ENCODE results near the gene SMAD6. TPM values are rescaled to one million over a fixed set of nuclear protein-coding genes. Genes with fewer than 3 reads are reported as not detected.

Gene SMAD6
- polyA plus RNA-seq, 1 of the 3 experiments (the other 2 are of a cell fraction), result 4.5 TPM

DNA sequence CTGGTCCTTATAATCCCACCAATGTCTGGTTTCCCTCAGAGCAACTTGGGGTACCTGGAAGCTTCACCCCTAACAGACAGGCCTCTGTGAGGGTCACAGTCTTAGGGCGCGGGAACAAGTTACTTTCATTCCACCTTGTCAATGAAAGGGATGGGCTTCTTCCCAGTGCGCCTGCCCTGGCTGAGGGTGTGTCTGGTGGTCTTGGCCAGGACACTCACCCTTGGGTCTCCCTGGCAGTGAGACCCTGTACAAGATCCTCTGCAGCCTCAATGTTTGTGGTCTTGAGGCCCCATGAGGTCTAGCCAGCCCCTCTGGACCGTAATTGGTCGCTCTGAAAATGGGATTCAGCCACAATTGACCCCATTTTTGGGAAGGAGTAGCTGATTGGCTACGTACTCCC lies 40.2 kb downstream of the SMAD6 start:
- Histone ChIP-seq H3K4me1 (ENCODE audit: control insufficient read depth in 1 of 2, insufficient read depth in 2 of 2, low read depth in 1 of 2, low read length in 1 of 2) (peaks cover 3 to 24% of the 10 kb centered on the region in 2 experiments; a peak in 3 of 4 replicates), H3K9me3 (no peaks in the 10 kb centered on the region), H3K9me2 (no peaks in the 10 kb centered on the region), H3K4me3 (ENCODE audit: low read depth in 2 of 2, low read length in 1 of 2) (no peak overlapping the region), H3F3A (replicated peaks; ENCODE audit: insufficient read depth) (peaks cover 14% of the 10 kb centered on the region), H3K4me2 (no peak overlapping the region), H3K9ac (no peak overlapping the region), H4K20me1 (ENCODE audit: insufficient read depth) (peaks cover 85% of the 10 kb centered on the region), H3K36me3 (replicated peaks in 1 of 2; ENCODE audit: control insufficient read depth in 1 of 2, insufficient read depth in 2 of 2, low read length in 1 of 2) (no peaks in the 10 kb centered on the region), H3K27ac (ENCODE audit: low read depth in 2 of 2, low read length in 1 of 2) (no peak overlapping the region), H2AFZ (ENCODE audit: low read depth) (no peak overlapping the region), H3K27me3 (ENCODE audit: insufficient read depth) (no peaks in the 10 kb centered on the region), H3K79me2 (ENCODE audit: insufficient read depth) (peaks cover 100% of the 10 kb centered on the region)
- POLR2A ChIA-PET, result no interaction called here
- 94% methylated on average over 4 of the region's 6 CpGs for WGBS (ENCODE audit: low lambda C conversion rate)
- no peak for DNase-seq
- CTCF ChIA-PET, result interaction anchor here (0.8 to 1.8 kb wide), 6 partner anchors 13 to 123 kb away, joined by 3 to 5 read pairs (median 4); no protein-coding TSS in a partner anchor
- TF ChIP-seq, protein P1, sequence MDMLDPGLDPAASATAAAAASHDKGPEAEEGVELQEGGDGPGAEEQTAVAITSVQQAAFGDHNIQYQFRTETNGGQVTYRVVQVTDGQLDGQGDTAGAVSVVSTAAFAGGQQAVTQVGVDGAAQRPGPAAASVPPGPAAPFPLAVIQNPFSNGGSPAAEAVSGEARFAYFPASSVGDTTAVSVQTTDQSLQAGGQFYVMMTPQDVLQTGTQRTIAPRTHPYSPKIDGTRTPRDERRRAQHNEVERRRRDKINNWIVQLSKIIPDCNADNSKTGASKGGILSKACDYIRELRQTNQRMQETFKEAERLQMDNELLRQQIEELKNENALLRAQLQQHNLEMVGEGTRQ (IDR thresholded peaks at IDR 0.05; ENCODE audit: borderline replicate concordance, low read depth, low read length), result no peak
- TF ChIP-seq, protein P2, sequence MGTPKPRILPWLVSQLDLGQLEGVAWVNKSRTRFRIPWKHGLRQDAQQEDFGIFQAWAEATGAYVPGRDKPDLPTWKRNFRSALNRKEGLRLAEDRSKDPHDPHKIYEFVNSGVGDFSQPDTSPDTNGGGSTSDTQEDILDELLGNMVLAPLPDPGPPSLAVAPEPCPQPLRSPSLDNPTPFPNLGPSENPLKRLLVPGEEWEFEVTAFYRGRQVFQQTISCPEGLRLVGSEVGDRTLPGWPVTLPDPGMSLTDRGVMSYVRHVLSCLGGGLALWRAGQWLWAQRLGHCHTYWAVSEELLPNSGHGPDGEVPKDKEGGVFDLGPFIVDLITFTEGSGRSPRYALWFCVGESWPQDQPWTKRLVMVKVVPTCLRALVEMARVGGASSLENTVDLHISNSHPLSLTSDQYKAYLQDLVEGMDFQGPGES (IDR thresholded peaks at IDR 0.05; ENCODE audit: low read depth, low read length), result no peak
- TF ChIP-seq FOXJ3 (CRISPR knock-in tag; IDR thresholded peaks at IDR 0.05) (no peak), TEAD4 (IDR thresholded peaks at IDR 0.05; ENCODE audit: borderline replicate concordance, insufficient read depth) (no peak), RAD21 (IDR thresholded peaks at IDR 0.05; ENCODE audit: low read length) (no peak), YY1 (IDR thresholded peaks at IDR 0.05; ENCODE audit: low read depth) (no peak), RFX5 (IDR thresholded peaks at IDR 0.05; ENCODE audit: low read length) (no peak), NRF1 (IDR thresholded peaks at IDR 0.05; ENCODE audit: low read depth, low read length) (no peak), FOSL2 (IDR thresholded peaks at IDR 0.05; ENCODE audit: borderline replicate concordance, low read depth) (no peak), TCF12 (IDR thresholded peaks at IDR 0.05) (no peak), MXI1 (IDR thresholded peaks at IDR 0.05; ENCODE audit: low read depth, low read length) (no peak), CHD2 (IDR thresholded peaks at IDR 0.05; ENCODE audit: low read length, partially characterized antibody) (no peak)
- TF ChIP-seq, protein P3, sequence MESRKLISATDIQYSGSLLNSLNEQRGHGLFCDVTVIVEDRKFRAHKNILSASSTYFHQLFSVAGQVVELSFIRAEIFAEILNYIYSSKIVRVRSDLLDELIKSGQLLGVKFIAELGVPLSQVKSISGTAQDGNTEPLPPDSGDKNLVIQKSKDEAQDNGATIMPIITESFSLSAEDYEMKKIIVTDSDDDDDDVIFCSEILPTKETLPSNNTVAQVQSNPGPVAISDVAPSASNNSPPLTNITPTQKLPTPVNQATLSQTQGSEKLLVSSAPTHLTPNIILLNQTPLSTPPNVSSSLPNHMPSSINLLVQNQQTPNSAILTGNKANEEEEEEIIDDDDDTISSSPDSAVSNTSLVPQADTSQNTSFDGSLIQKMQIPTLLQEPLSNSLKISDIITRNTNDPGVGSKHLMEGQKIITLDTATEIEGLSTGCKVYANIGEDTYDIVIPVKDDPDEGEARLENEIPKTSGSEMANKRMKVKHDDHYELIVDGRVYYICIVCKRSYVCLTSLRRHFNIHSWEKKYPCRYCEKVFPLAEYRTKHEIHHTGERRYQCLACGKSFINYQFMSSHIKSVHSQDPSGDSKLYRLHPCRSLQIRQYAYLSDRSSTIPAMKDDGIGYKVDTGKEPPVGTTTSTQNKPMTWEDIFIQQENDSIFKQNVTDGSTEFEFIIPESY (IDR thresholded peaks at IDR 0.05; ENCODE audit: borderline replicate concordance, low read depth), result no peak

DNA sequence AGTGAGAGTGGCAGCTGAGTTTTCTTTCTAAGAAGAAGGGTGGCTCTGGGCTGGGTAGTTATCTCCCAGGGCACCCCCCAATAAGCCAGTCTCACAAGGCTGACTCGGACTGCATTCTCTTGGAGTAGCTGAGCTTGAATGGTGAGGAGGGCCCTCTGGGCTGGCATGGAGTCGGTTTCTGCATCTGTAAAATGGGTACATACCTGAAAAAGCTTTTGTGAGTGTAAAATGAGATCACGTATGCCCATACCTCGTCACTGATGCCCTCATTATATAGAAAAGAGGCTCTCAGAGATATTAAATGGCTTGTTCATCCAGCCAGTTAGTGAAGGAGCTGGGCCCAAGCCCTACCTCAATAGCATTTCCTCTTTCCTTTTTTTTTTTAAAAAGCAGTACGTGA lies 41.2 kb downstream of the SMAD6 start:
- Histone ChIP-seq H3K9me3 (no peaks in the 10 kb centered on the region), H3K27ac (ENCODE audit: low read depth in 2 of 2, low read length in 1 of 2) (no peak overlapping the region), H3F3A (replicated peaks; ENCODE audit: insufficient read depth) (peaks cover 23% of the 10 kb centered on the region), H3K9ac (no peak overlapping the region), H3K79me2 (ENCODE audit: insufficient read depth) (peaks cover 100% of the 10 kb centered on the region), H3K27me3 (ENCODE audit: insufficient read depth) (no peaks in the 10 kb centered on the region), H3K4me2 (no peak overlapping the region), H2AFZ (ENCODE audit: low read depth) (no peak overlapping the region), H3K4me3 (ENCODE audit: low read depth in 2 of 2, low read length in 1 of 2) (no peak overlapping the region), H3K9me2 (no peaks in the 10 kb centered on the region), H4K20me1 (ENCODE audit: insufficient read depth) (peaks cover 84% of the 10 kb centered on the region), H3K4me1 (ENCODE audit: control insufficient read depth in 1 of 2, insufficient read depth in 2 of 2, low read depth in 1 of 2, low read length in 1 of 2) (peaks cover 9 to 33% of the 10 kb centered on the region in 2 experiments), H3K36me3 (replicated peaks in 1 of 2; ENCODE audit: control insufficient read depth in 1 of 2, insufficient read depth in 2 of 2, low read length in 1 of 2) (no peaks in the 10 kb centered on the region)
- CTCF ChIA-PET, result interaction anchor here (0.6 to 2.1 kb wide), 8 partner anchors 13 to 1790 kb away, joined by 3 to 5 read pairs (median 4); no protein-coding TSS in a partner anchor
- DNase-seq, result no peak
- POLR2A ChIA-PET, result no interaction called here
- 92% methylated on average over 4 of the region's 5 CpGs for WGBS (ENCODE audit: low lambda C conversion rate)
- TF ChIP-seq, protein P1 (IDR thresholded peaks at IDR 0.05; ENCODE audit: borderline replicate concordance, low read depth, low read length), result no peak
- TF ChIP-seq, protein P2 (IDR thresholded peaks at IDR 0.05; ENCODE audit: low read depth, low read length), result no peak
- TF ChIP-seq, protein P4, sequence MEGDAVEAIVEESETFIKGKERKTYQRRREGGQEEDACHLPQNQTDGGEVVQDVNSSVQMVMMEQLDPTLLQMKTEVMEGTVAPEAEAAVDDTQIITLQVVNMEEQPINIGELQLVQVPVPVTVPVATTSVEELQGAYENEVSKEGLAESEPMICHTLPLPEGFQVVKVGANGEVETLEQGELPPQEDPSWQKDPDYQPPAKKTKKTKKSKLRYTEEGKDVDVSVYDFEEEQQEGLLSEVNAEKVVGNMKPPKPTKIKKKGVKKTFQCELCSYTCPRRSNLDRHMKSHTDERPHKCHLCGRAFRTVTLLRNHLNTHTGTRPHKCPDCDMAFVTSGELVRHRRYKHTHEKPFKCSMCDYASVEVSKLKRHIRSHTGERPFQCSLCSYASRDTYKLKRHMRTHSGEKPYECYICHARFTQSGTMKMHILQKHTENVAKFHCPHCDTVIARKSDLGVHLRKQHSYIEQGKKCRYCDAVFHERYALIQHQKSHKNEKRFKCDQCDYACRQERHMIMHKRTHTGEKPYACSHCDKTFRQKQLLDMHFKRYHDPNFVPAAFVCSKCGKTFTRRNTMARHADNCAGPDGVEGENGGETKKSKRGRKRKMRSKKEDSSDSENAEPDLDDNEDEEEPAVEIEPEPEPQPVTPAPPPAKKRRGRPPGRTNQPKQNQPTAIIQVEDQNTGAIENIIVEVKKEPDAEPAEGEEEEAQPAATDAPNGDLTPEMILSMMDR (IDR thresholded peaks at IDR 0.05), result no peak
- TF ChIP-seq RAD21 (IDR thresholded peaks at IDR 0.05; ENCODE audit: low read length) (no peak), POLR2AphosphoS5 (IDR thresholded peaks at IDR 0.05; ENCODE audit: low read depth, low read length) (no peak), NFIC (IDR thresholded peaks at IDR 0.05; ENCODE audit: borderline replicate concordance) (no peak), NRF1 (IDR thresholded peaks at IDR 0.05; ENCODE audit: low read depth, low read length) (no peak)
- TF ChIP-seq, protein P3 (IDR thresholded peaks at IDR 0.05; ENCODE audit: borderline replicate concordance, low read depth), result no peak

All from SK-N-SH (cell line).